ENCODE data around the gene ZCWPW1. TPM values are rescaled to one million over a fixed set of nuclear protein-coding genes. Genes with fewer than 3 reads are reported as not detected.

Gene ZCWPW1, protein sequence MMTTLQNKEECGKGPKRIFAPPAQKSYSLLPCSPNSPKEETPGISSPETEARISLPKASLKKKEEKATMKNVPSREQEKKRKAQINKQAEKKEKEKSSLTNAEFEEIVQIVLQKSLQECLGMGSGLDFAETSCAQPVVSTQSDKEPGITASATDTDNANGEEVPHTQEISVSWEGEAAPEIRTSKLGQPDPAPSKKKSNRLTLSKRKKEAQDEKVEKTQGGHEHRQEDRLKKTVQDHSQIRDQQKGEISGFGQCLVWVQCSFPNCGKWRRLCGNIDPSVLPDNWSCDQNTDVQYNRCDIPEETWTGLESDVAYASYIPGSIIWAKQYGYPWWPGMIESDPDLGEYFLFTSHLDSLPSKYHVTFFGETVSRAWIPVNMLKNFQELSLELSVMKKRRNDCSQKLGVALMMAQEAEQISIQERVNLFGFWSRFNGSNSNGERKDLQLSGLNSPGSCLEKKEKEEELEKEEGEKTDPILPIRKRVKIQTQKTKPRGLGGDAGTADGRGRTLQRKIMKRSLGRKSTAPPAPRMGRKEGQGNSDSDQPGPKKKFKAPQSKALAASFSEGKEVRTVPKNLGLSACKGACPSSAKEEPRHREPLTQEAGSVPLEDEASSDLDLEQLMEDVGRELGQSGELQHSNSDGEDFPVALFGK
- 2.8 and 4.1 TPM in 2 replicates for total RNA-seq
- polyA plus RNA-seq: 0.64 and 1.1 TPM in 2 replicates
- polyA plus RNA-seq (2012): 1.5 and 2.4 TPM in 2 replicates
- not detected in 2 replicates for polyA minus RNA-seq (ENCODE audit: low replicate concordance)

DNA sequence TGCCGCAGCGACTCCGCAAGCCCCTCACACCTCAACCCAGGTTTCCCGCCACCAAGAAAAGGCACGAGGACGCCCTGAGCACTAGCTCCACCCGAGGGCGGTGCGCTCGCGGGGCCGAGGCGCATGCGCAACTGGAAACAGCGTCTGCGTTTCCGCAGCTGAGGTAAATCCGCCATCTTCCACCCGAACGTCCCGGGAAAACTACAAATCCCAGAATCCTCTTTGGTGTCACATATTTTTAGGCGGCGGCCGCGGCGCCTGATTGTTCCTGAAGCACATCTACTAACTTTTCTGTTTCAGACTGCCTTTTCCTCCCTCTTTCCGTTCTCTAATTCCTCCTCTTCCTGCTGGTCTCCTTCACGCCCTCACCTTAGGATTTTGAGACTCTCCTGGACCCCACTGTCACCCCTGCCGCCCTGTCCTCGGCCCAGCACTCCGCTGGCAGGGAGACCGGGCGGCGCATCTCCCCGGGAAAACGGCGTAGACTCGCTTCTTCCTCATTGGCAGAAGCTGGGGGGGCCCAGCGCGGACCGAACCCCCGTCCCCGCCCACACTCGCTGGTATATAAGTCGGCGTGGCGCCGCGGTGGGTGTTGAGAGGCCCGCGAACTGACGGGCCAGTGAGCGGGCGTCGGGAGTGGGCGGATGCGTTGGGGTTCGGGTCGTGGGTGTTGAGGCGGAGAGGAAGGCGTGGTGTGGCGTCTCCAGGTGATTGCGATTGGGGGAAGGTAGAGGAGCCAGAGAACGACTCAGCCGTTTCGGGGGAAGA, at the start of gene ZCWPW1:
Gene ZCWPW1, minus strand, starts transcription at position 505 of the 768 bp plus-strand sequence. CDS start 8,054 bp downstream, outside the sequence.
- peaks cover 29% of the 10 kb centered on the region for H3K79me2 ChIP-seq (ENCODE audit: control insufficient read depth, insufficient read depth, low read length)
- peak within 1 kb of the TSS; percentile 98 for H3K4me2 ChIP-seq (ENCODE audit: extremely low read depth, insufficient read depth, low read length)
- peak; percentile 95 to 98 for DNase-seq (ENCODE audit: low read depth in 2 of 2)
- H3K9ac ChIP-seq (ENCODE audit: insufficient read depth, low read length): peak within 1 kb of the TSS; percentile 99
- peak within 1 kb of the TSS; percentile 98 for H2AFZ ChIP-seq (ENCODE audit: low read length)
- H3K27ac ChIP-seq (ENCODE audit: insufficient read depth, low read length): peak within 1 kb of the TSS; percentile 100
- H3K4me1 ChIP-seq (ENCODE audit: control insufficient read depth, extremely low read depth, insufficient read depth, low read length): peaks cover 4% of the 10 kb centered on the region
- TF ChIP-seq CTCF (conservative IDR thresholded peaks at IDR 0.05 in 1 of 2, IDR thresholded peaks at IDR 0.05 in 1 of 2; ENCODE audit: low read depth in 1 of 2, low read length in 2 of 2) (no peak), EZH2 (IDR thresholded peaks at IDR 0.05; ENCODE audit: low read length, missing control alignments) (no peak)
- no peaks in the 10 kb centered on the region for H4K20me1 ChIP-seq (ENCODE audit: control insufficient read depth, extremely low read depth, insufficient read depth, low read length)
- H3K36me3 ChIP-seq (ENCODE audit: control insufficient read depth, insufficient read depth, low read length): peaks cover 7% of the 10 kb centered on the region
- H3K4me3 ChIP-seq (replicated peaks in 1 of 4; ENCODE audit: control extremely low read depth in 1 of 4, insufficient read depth in 1 of 4, low read depth in 3 of 4, low read length in 4 of 4): peak within 1 kb of the TSS; percentile 75 to 88 (median 76)
- H3K27me3 ChIP-seq (ENCODE audit: control insufficient read depth, insufficient read depth, low read length): no peaks in the 10 kb centered on the region
- H3K9me3 ChIP-seq (ENCODE audit: control insufficient read depth, insufficient read depth, low read depth, low read length): no peaks in the 10 kb centered on the region

GRCh38 chr7:100477871-100478267, 49.4 kb upstream of the ZCWPW1 start:
- Histone ChIP-seq H3K4me2 (ENCODE audit: extremely low read depth, insufficient read depth, low read length) (peak overlapping the region; percentile 90), H3K79me2 (ENCODE audit: control insufficient read depth, insufficient read depth, low read length) (peaks cover 42% of the 10 kb centered on the region), H4K20me1 (ENCODE audit: control insufficient read depth, extremely low read depth, insufficient read depth, low read length) (no peaks in the 10 kb centered on the region), H3K27me3 (ENCODE audit: control insufficient read depth, insufficient read depth, low read length) (no peaks in the 10 kb centered on the region), H3K27ac (ENCODE audit: insufficient read depth, low read length) (peak overlapping the region; percentile 76), H3K4me3 (replicated peaks in 1 of 4; ENCODE audit: control extremely low read depth in 1 of 4, insufficient read depth in 1 of 4, low read depth in 3 of 4, low read length in 4 of 4) (peak overlapping the region; percentile 93 to 95 (median 93)), H3K9ac (ENCODE audit: insufficient read depth, low read length) (peak overlapping the region; percentile 82), H3K9me3 (ENCODE audit: control insufficient read depth, insufficient read depth, low read depth, low read length) (no peaks in the 10 kb centered on the region), H2AFZ (ENCODE audit: low read length) (no peak overlapping the region), H3K4me1 (ENCODE audit: control insufficient read depth, extremely low read depth, insufficient read depth, low read length) (peaks cover 12% of the 10 kb centered on the region), H3K36me3 (ENCODE audit: control insufficient read depth, insufficient read depth, low read length) (peaks cover 2% of the 10 kb centered on the region)
- TF ChIP-seq CTCF (conservative IDR thresholded peaks at IDR 0.05 in 1 of 2, IDR thresholded peaks at IDR 0.05 in 1 of 2; ENCODE audit: low read depth in 1 of 2, low read length in 2 of 2) (no peak), EZH2 (IDR thresholded peaks at IDR 0.05; ENCODE audit: low read length, missing control alignments) (no peak)
- DNase-seq (ENCODE audit: low read depth in 2 of 2): no peak
